ENCODE measurements around the gene CACNA1S. TPM values are rescaled to one million over a fixed set of nuclear protein-coding genes. Genes with fewer than 3 reads are reported as not detected.

Gene CACNA1S
- total RNA-seq, 1 donor from 2014 or later: not detected

DNA sequence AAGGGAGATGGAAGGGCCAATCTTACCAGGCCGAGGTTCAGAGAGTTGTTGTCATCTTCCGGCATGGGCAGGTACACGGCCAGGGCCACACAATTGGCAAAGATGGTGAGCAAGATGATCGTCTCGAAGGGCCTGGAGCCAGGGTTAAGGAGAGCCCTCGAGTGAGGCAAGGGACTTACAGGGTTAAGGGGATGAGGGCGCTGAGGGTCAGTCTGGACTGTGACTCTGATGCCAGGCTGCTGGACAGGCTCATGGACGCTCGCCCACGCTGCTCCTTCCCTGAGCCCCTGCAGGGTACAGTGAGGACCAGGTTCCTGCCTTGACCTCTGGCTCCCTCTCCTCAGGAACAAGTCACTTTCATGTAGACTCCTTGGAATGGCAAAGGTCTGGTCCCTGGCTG is 2.1 kb downstream of the CACNA1S start:
- Mint-ChIP-seq H3K4me3 (no peak overlapping the region), H3K36me3 (no peaks in the 10 kb centered on the region), H3K9me3 (no peaks in the 10 kb centered on the region), H3K27me3 (ENCODE audit: low read depth) (peaks cover 11% of the 10 kb centered on the region), H3K4me1 (no peaks in the 10 kb centered on the region), H3K27ac (no peak overlapping the region)
- TF ChIP-seq, protein P1, sequence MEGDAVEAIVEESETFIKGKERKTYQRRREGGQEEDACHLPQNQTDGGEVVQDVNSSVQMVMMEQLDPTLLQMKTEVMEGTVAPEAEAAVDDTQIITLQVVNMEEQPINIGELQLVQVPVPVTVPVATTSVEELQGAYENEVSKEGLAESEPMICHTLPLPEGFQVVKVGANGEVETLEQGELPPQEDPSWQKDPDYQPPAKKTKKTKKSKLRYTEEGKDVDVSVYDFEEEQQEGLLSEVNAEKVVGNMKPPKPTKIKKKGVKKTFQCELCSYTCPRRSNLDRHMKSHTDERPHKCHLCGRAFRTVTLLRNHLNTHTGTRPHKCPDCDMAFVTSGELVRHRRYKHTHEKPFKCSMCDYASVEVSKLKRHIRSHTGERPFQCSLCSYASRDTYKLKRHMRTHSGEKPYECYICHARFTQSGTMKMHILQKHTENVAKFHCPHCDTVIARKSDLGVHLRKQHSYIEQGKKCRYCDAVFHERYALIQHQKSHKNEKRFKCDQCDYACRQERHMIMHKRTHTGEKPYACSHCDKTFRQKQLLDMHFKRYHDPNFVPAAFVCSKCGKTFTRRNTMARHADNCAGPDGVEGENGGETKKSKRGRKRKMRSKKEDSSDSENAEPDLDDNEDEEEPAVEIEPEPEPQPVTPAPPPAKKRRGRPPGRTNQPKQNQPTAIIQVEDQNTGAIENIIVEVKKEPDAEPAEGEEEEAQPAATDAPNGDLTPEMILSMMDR (IDR thresholded peaks at IDR 0.05; ENCODE audit: unreplicated experiment): no peak
- DNase-seq (ENCODE audit: low spot score in 2 of 2, unreplicated experiment in 2 of 2): no peak

DNA sequence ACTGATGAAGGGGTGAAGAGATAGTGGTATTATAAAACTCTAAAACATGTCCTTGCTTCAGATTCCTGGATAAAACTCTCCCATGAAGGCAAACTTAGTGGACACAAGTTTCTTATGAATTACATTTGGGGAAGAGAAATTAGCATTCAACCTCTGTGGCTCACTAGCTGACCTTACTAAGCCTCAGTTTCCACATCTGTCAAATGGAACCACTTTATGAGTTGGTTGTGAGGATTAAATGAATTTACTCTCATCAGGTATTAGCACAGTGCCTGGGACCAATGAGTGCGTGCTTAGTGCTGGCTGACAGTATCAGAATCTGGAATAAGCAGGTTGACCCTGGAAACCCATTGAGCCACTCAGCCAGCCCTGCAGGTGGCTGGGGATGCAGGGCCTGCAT is 2.6 kb downstream of the CACNA1S start:
- H3K27me3 Mint-ChIP-seq (ENCODE audit: low read depth): peaks cover 8% of the 10 kb centered on the region
- H3K9me3 Mint-ChIP-seq: no peaks in the 10 kb centered on the region
- TF ChIP-seq, protein P1 (IDR thresholded peaks at IDR 0.05; ENCODE audit: unreplicated experiment): no peak
- no peak overlapping the region for H3K27ac Mint-ChIP-seq
- no peak overlapping the region for H3K4me3 Mint-ChIP-seq
- H3K36me3 Mint-ChIP-seq: no peaks in the 10 kb centered on the region
- H3K4me1 Mint-ChIP-seq: no peaks in the 10 kb centered on the region
- no peak for DNase-seq (ENCODE audit: low spot score in 2 of 2, unreplicated experiment in 2 of 2)

DNA sequence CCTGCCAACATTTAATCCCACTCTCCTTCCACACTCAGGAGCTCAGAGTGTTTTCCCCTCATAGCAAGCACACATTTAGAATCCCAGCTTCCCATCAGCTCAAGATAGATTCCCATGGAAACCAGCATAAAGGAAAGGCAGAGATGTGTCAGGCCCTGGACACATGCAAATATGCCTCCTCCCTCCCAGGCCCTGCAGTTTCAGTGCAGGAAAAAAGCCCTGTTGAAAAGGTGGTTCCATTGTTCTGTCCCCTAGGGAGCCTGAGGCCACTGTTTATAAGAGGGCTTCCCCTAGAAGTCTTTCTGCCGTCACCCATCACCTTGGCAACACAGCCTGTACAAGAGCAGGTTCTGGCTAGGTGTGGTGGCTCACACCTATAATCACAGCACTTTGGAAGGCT is 3.6 kb downstream of the CACNA1S start:
- TF ChIP-seq, protein P1 (IDR thresholded peaks at IDR 0.05; ENCODE audit: unreplicated experiment): no peak
- peaks cover 3% of the 10 kb centered on the region for H3K27me3 Mint-ChIP-seq (ENCODE audit: low read depth)
- H3K27ac Mint-ChIP-seq: no peak overlapping the region

DNA sequence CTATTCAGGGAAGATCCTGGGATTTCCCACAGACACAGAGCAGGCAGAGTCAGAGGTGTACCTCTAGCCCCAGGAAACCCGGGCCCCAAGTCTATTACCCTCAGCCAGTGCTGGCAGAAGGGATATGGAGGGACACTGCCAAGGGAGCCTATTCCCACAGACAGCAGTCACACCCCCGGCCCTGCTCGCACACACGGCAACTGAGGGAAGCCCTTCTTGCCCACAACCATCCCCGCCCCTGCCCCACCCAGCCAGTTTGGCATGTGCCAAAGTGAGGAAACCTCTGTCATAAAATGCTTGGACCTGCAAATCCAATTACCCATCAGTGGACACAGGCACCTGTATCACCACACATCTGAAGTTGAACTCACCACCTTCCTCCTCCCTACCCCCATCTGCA is 6.5 kb downstream of the CACNA1S start:
- no peak overlapping the region for H3K4me3 Mint-ChIP-seq
- no peaks in the 10 kb centered on the region for H3K36me3 Mint-ChIP-seq
- H3K4me1 Mint-ChIP-seq: no peaks in the 10 kb centered on the region
- H3K9me3 Mint-ChIP-seq: no peaks in the 10 kb centered on the region
- DNase-seq (ENCODE audit: low spot score in 2 of 2, unreplicated experiment in 2 of 2): no peak
- H3K27ac Mint-ChIP-seq: no peak overlapping the region
- H3K27me3 Mint-ChIP-seq (ENCODE audit: low read depth): no peaks in the 10 kb centered on the region
- TF ChIP-seq, protein P1 (IDR thresholded peaks at IDR 0.05; ENCODE audit: unreplicated experiment): no peak

More for the DNA sequence above, 3.6 kb downstream of the CACNA1S start:
- Mint-ChIP-seq H3K36me3 (no peaks in the 10 kb centered on the region), H3K9me3 (no peaks in the 10 kb centered on the region), H3K4me3 (no peak overlapping the region), H3K4me1 (no peaks in the 10 kb centered on the region)
- DNase-seq (ENCODE audit: low spot score in 2 of 2, unreplicated experiment in 2 of 2): no peak

DNA sequence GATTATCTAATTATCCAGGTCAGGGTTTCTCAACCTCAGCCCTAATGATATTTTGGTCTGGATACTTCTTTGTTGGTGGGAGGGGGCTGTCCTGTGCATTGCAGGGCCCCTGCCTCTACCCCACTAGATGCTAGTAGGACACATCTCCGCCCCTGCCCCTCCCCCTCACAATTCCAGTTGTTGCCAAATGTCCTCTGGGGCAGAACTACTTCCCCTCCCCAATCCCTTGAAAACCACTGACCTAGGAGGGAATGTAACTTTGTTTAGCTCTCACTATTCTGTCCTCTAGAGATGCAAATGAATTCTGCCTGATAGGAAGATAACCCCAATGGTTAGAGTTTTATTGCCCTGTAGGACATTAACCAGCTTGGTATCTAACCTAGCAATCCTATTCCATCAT is 8.1 kb downstream of the CACNA1S start:
- Mint-ChIP-seq H3K36me3 (no peaks in the 10 kb centered on the region), H3K4me3 (no peak overlapping the region), H3K4me1 (no peaks in the 10 kb centered on the region), H3K9me3 (no peaks in the 10 kb centered on the region), H3K27me3 (ENCODE audit: low read depth) (no peaks in the 10 kb centered on the region), H3K27ac (no peak overlapping the region)
- TF ChIP-seq, protein P1 (IDR thresholded peaks at IDR 0.05; ENCODE audit: unreplicated experiment): no peak
- DNase-seq (ENCODE audit: low spot score in 2 of 2, unreplicated experiment in 2 of 2): no peak

DNA sequence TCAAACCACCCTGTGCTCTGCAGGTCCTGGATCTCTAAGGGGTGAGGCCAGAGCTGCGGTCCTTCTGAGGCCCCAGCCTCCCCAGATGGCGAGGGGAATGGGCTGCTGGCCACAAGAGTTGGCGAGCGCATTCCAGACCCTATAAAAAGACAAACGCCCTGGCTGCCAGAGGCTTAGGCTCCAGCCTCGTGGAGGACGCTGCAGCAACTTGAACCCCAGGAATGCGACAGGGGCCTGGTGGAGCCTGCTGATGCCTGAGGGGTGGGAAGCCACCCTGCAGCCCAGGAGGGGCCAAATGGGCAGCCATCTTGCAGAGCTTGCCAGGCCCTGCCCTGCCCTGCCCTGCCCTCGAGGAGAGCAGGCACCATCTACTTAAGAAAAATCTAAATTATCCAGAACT is 8.6 kb downstream of the CACNA1S start:
- Mint-ChIP-seq H3K27ac (no peak overlapping the region), H3K9me3 (no peaks in the 10 kb centered on the region), H3K4me1 (no peaks in the 10 kb centered on the region), H3K27me3 (ENCODE audit: low read depth) (no peaks in the 10 kb centered on the region), H3K4me3 (no peak overlapping the region), H3K36me3 (no peaks in the 10 kb centered on the region)
- TF ChIP-seq, protein P1 (IDR thresholded peaks at IDR 0.05; ENCODE audit: unreplicated experiment): no peak
- no peak for DNase-seq (ENCODE audit: low spot score in 2 of 2, unreplicated experiment in 2 of 2)

All from mesothelial cell of epicardium (in vitro differentiated cells).